PFSK-1 (cell line): ENCODE measurements around the gene IQGAP1.

Source experiments
- FOXP2 ChIP-seq: optimal IDR thresholded peaks from 2 replicates; pipeline ENCODE3; 2011; ENCODE audit warnings: borderline replicate concordance, control low read depth, inconsistent platforms; ENCODE audit not compliant: insufficient read depth; ENCODE audit errors: extremely low read length, extremely low read depth
- POLR2AphosphoS5 ChIP-seq: IDR thresholded peaks from 2 replicates; pipeline ENCODE4 v1.6.1; 2012; ENCODE audit warnings: low read depth, mild to moderate bottlenecking, control low read depth, low read length, moderate library complexity
- SIN3A ChIP-seq: IDR thresholded peaks from 2 replicates; pipeline ENCODE4 v1.6.1; 2012; ENCODE audit warnings: mild to moderate bottlenecking, low read length, moderate library complexity, borderline replicate concordance; ENCODE audit not compliant: insufficient read depth
- TAF1 ChIP-seq: IDR thresholded peaks from 2 replicates; pipeline ENCODE4 v1.6.1; 2012; ENCODE audit warnings: low read length, control low read depth, borderline replicate concordance; ENCODE audit not compliant: insufficient read depth
- TF ChIP-seq, protein P1 (sequence below), 2 experiments: IDR thresholded peaks; 2 replicates each; pipeline versions ENCODE4 v1.6.1 to v1.8.0; 2011 to 2012; ENCODE audit warnings: low read depth in 2 of 2, low read length in 2 of 2, control low read depth in 1 of 2, inconsistent platforms in 1 of 2, mild to moderate bottlenecking in 1 of 2, moderate library complexity in 1 of 2; ENCODE audit not compliant: insufficient read depth in 1 of 2

DNA sequence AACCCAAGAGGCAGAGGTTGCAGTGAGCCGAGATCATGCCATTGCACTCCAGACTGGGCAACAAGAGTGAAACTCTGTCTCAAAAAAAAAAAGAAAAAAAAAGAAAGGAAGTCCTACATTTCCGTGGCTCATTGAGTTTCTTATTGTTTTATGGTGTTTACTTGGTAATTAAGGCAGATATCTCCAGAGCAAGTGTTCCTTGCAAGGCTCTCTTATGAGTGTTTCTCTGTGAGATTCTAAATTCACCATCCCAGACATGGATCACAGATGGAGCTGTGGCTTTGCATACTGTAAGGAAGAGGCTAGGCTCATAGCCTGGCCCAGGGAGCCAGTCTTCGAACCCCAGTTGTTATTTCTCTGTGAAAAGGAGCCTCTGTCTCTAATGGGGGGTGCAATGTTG is 53.0 kb downstream of the IQGAP1 start:
- TF ChIP-seq POLR2AphosphoS5 (no peak), TAF1 (no peak), FOXP2 (no peak), SIN3A (no peak)
- TF ChIP-seq, protein P1, sequence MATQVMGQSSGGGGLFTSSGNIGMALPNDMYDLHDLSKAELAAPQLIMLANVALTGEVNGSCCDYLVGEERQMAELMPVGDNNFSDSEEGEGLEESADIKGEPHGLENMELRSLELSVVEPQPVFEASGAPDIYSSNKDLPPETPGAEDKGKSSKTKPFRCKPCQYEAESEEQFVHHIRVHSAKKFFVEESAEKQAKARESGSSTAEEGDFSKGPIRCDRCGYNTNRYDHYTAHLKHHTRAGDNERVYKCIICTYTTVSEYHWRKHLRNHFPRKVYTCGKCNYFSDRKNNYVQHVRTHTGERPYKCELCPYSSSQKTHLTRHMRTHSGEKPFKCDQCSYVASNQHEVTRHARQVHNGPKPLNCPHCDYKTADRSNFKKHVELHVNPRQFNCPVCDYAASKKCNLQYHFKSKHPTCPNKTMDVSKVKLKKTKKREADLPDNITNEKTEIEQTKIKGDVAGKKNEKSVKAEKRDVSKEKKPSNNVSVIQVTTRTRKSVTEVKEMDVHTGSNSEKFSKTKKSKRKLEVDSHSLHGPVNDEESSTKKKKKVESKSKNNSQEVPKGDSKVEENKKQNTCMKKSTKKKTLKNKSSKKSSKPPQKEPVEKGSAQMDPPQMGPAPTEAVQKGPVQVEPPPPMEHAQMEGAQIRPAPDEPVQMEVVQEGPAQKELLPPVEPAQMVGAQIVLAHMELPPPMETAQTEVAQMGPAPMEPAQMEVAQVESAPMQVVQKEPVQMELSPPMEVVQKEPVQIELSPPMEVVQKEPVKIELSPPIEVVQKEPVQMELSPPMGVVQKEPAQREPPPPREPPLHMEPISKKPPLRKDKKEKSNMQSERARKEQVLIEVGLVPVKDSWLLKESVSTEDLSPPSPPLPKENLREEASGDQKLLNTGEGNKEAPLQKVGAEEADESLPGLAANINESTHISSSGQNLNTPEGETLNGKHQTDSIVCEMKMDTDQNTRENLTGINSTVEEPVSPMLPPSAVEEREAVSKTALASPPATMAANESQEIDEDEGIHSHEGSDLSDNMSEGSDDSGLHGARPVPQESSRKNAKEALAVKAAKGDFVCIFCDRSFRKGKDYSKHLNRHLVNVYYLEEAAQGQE (IDR thresholded peaks at IDR 0.05; ENCODE audit: insufficient read depth in 1 of 2, low read depth in 2 of 2, low read length in 2 of 2): no peak
